ENCODE measurements around the gene HSDL2.

HSDL2 gene

DNA sequence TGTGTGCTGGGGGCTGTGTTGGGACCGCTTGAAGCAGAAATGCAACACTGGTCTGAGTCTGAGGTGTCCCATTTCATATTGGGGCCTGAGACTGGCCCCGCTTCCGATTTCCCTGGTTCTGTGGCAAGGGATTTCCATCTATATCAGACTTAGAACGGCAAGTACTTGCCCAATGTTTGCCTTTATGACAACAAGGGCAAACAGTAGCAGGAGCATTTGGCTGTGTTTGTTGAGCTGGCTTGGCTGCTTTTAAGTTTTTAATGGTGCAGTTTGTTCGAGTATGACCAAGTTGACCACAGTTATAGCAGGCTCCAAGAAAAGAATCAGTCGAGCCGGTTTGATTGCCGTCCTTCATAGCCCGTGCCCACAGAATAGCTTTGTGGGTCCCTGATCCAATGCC, 17.0 kb downstream of the HSDL2 start:
- TF ChIP-seq CREB1 (IDR thresholded peaks at IDR 0.05; ENCODE audit: low read depth) (no peak), RAD21 (IDR thresholded peaks at IDR 0.05; ENCODE audit: low read depth) (no peak), FOXM1 (IDR thresholded peaks at IDR 0.05; ENCODE audit: borderline replicate concordance, low read depth) (no peak), CEBPB (IDR thresholded peaks at IDR 0.05) (no peak), YY1 (IDR thresholded peaks at IDR 0.05; ENCODE audit: low read depth) (no peak), EGR1 (IDR thresholded peaks at IDR 0.05) (no peak), TCF12 (IDR thresholded peaks at IDR 0.05; ENCODE audit: low read depth) (no peak), TEAD4 (IDR thresholded peaks at IDR 0.05) (no peak), ZBTB7A (IDR thresholded peaks at IDR 0.05; ENCODE audit: low read depth) (no peak), NFIC (IDR thresholded peaks at IDR 0.05) (no peak), EP300 (IDR thresholded peaks at IDR 0.05; ENCODE audit: borderline replicate concordance) (no peak), TAF1 (IDR thresholded peaks at IDR 0.05; ENCODE audit: low read depth) (no peak)
- TF ChIP-seq, protein P1, sequence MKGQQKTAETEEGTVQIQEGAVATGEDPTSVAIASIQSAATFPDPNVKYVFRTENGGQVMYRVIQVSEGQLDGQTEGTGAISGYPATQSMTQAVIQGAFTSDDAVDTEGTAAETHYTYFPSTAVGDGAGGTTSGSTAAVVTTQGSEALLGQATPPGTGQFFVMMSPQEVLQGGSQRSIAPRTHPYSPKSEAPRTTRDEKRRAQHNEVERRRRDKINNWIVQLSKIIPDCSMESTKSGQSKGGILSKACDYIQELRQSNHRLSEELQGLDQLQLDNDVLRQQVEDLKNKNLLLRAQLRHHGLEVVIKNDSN (IDR thresholded peaks at IDR 0.05), result no peak
- TF ChIP-seq, protein P2, sequence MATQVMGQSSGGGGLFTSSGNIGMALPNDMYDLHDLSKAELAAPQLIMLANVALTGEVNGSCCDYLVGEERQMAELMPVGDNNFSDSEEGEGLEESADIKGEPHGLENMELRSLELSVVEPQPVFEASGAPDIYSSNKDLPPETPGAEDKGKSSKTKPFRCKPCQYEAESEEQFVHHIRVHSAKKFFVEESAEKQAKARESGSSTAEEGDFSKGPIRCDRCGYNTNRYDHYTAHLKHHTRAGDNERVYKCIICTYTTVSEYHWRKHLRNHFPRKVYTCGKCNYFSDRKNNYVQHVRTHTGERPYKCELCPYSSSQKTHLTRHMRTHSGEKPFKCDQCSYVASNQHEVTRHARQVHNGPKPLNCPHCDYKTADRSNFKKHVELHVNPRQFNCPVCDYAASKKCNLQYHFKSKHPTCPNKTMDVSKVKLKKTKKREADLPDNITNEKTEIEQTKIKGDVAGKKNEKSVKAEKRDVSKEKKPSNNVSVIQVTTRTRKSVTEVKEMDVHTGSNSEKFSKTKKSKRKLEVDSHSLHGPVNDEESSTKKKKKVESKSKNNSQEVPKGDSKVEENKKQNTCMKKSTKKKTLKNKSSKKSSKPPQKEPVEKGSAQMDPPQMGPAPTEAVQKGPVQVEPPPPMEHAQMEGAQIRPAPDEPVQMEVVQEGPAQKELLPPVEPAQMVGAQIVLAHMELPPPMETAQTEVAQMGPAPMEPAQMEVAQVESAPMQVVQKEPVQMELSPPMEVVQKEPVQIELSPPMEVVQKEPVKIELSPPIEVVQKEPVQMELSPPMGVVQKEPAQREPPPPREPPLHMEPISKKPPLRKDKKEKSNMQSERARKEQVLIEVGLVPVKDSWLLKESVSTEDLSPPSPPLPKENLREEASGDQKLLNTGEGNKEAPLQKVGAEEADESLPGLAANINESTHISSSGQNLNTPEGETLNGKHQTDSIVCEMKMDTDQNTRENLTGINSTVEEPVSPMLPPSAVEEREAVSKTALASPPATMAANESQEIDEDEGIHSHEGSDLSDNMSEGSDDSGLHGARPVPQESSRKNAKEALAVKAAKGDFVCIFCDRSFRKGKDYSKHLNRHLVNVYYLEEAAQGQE (IDR thresholded peaks at IDR 0.05; ENCODE audit: low read depth), result no peak
- TF ChIP-seq, protein P3, sequence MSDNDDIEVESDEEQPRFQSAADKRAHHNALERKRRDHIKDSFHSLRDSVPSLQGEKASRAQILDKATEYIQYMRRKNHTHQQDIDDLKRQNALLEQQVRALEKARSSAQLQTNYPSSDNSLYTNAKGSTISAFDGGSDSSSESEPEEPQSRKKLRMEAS (IDR thresholded peaks at IDR 0.05), result no peak

DNA sequence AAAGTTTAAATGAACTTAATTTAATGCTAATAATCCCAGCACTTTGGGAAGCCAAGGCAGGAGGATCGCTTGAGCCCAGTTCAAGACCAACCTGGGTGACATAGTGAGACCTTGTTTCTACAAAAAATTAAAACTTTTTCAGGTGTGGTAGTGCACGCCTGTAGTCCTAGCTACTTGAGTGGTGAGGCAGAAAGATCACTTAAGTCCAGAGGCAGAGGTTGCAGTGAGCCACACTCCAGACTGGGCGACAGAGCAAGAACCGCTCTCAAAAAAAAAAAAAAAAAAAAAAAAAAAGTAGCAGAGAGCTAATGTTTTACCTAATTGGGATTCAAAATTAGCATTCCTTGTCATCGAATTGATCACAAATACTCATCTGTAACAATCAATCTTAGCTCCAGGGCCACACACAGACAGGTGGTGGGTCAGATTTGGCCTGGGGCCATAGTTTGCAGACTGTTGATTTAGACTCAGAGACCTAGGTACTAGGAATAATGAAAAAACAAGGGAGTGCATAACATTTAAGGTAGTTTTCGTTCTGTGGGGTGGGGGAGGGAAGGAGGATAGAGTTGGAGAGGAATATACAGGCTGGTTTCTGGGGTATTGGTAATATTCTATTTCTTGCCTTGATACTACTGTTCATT, 21.4 kb downstream of the HSDL2 start:
- TF ChIP-seq EP300 (IDR thresholded peaks at IDR 0.05; ENCODE audit: borderline replicate concordance) (no peak), NFIC (IDR thresholded peaks at IDR 0.05) (no peak), YY1 (IDR thresholded peaks at IDR 0.05; ENCODE audit: low read depth) (no peak), FOXM1 (IDR thresholded peaks at IDR 0.05; ENCODE audit: borderline replicate concordance, low read depth) (no peak), TAF1 (IDR thresholded peaks at IDR 0.05; ENCODE audit: low read depth) (no peak), TCF12 (IDR thresholded peaks at IDR 0.05; ENCODE audit: low read depth) (no peak), TEAD4 (IDR thresholded peaks at IDR 0.05) (no peak), RAD21 (IDR thresholded peaks at IDR 0.05; ENCODE audit: low read depth) (no peak), CEBPB (IDR thresholded peaks at IDR 0.05) (no peak), ZBTB7A (IDR thresholded peaks at IDR 0.05; ENCODE audit: low read depth) (no peak), EGR1 (IDR thresholded peaks at IDR 0.05) (no peak), CREB1 (IDR thresholded peaks at IDR 0.05; ENCODE audit: low read depth) (no peak)
- TF ChIP-seq, protein P3 (IDR thresholded peaks at IDR 0.05), result no peak
- TF ChIP-seq, protein P1 (IDR thresholded peaks at IDR 0.05), result no peak
- TF ChIP-seq, protein P2 (IDR thresholded peaks at IDR 0.05; ENCODE audit: low read depth), result no peak

DNA sequence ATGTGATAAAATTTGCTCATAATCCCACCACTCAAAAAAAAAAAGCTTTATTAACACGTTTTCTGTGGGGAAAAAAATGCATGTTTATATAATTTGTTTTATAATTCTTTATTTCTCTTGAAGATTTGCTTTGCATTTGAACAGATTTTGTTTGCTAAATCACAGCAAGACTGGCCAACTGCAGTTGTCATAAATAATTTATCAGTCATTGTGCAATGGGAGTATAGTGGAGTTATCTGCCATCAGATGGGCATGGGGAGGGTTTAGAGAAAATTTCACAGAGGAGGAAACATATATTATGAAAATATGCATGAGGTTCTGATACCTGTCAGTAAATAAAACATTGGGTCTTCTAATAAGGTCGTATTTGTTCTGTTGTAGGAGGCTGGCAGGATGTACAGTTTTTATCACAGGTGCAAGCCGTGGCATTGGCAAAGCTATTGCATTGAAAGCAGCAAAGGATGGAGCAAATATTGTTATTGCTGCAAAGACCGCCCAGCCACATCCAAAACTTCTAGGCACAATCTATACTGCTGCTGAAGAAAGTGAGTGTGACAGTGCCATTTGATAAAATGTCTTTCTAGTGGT, 23.8 kb downstream of the HSDL2 start:
- no peak for TF ChIP-seq TEAD4 (IDR thresholded peaks at IDR 0.05)
- TF ChIP-seq, protein P3 (IDR thresholded peaks at IDR 0.05), result no peak
- TF ChIP-seq FOXM1 (IDR thresholded peaks at IDR 0.05; ENCODE audit: borderline replicate concordance, low read depth), result no peak
- TF ChIP-seq ZBTB7A (IDR thresholded peaks at IDR 0.05; ENCODE audit: low read depth), result no peak
- TF ChIP-seq EGR1 (IDR thresholded peaks at IDR 0.05), result no peak
- TF ChIP-seq, protein P2 (IDR thresholded peaks at IDR 0.05; ENCODE audit: low read depth), result no peak
- TF ChIP-seq EP300 (IDR thresholded peaks at IDR 0.05; ENCODE audit: borderline replicate concordance), result no peak
- no peak for TF ChIP-seq CEBPB (IDR thresholded peaks at IDR 0.05)
- TF ChIP-seq YY1 (IDR thresholded peaks at IDR 0.05; ENCODE audit: low read depth), result no peak
- no peak for TF ChIP-seq TAF1 (IDR thresholded peaks at IDR 0.05; ENCODE audit: low read depth)
- TF ChIP-seq CREB1 (IDR thresholded peaks at IDR 0.05; ENCODE audit: low read depth), result no peak
- no peak for TF ChIP-seq NFIC (IDR thresholded peaks at IDR 0.05)
- TF ChIP-seq RAD21 (IDR thresholded peaks at IDR 0.05; ENCODE audit: low read depth), result no peak
- TF ChIP-seq, protein P1 (IDR thresholded peaks at IDR 0.05), result no peak
- TF ChIP-seq TCF12 (IDR thresholded peaks at IDR 0.05; ENCODE audit: low read depth), result no peak
